SK-N-SH treated with all-trans-retinoic acid at 6 μM for 48 hours (cell line): ENCODE results near the gene SCAMP1.

ENCODE experiments used
- ARNTL ChIP-seq: fragments of 450-650 bp; formaldehyde crosslinking; IDR thresholded peaks from 2 replicates; pipeline ENCODE4 v1.5.0; 2020; ENCODE audit warnings: low read depth, mild to moderate bottlenecking, moderate library complexity, borderline replicate concordance
- OSR1 ChIP-seq: fragments of 250-450 bp; sonication (Bioruptor Pico); IDR thresholded peaks from 2 replicates; pipeline ENCODE4 v1.8.0; 2022; ENCODE audit warnings: moderate library complexity, mild to moderate bottlenecking, inconsistent platforms

DNA sequence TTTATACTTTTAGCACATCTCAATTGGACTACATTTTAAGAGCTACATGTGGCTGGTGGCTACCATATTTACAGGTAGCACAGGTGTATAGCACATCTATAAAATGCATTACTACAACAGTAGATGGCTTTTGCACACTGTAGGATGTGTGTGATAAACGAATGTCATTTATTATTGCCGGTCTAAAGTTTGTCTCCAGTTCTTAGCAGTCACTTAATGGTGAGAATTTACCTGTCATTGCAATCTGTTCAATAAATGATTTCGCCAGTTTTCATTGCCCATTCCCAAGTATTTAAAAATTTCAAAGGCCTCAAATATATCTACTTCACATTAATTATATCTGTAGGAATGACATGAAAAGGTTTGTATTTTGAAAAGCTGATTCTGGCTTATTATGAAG is 15.9 kb downstream of the SCAMP1 start:
- TF ChIP-seq ARNTL (CRISPR knock-in tag) = no peak
- TF ChIP-seq OSR1 (CRISPR knock-in tag) = no peak
